Gastroesophageal sphincter (tissue), 3 donors: Measurements from ENCODE around the gene ATG2B.

Source experiments
- CTCF ChIP-seq, 4 experiments: fragments of 200-600 bp in 2 of 4; fragments of 450-650 bp in 2 of 4; sonication (generic) in 1 of 4; IDR thresholded peaks; one replicate each; pipeline ENCODE4 v1.5.1; 2017 to 2019; ENCODE audit warnings: antibody characterized with exemption in 4 of 4, mild to moderate bottlenecking in 2 of 4, moderate library complexity in 2 of 4
- POLR2AphosphoS5 ChIP-seq: sonication (generic); formaldehyde crosslinking; IDR thresholded peaks from one replicate; pipeline ENCODE4 v1.6.1; 2017; ENCODE audit warnings: antibody characterized with exemption

DNA sequence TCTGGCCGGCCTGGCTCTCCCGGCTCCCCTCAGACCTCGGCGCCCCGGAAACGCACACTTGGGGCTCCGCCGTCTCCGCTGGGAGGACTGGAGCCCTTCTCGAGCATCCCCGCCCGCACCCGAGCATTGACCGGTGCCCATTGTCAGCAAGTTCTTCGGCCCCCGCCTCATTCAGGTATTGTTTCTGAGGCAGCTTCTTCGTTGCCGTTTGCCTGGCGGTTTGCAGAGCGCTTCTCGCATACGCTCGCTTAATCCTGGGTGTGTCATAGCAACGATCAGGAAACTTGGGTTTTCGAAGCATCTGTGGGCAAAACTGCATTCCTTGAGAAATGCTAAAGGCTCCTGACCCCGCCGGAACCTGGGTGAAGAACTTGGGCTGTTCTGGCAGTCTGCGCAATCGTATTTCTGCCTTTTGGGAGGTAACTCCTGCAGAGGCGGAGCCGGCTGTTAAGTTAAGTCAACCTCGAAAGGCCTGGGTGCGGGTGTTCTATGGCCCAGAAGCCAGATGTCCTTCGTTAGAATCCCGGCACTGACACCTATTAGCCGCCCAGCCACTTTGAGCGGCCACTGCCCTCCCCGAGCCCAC is 703 bp upstream of the ATG2B start:
- TF ChIP-seq CTCF (IDR thresholded peaks at IDR 0.05) (no peak), POLR2AphosphoS5 (no peak)
